NB4 (cell line): ENCODE data around the gene NXN.

Experiments used
- CTCF ChIP-seq: IDR thresholded peaks from one replicate; pipeline ENCODE4 v1.5.1; 2012; ENCODE audit warnings: low read depth, low read length
- MAX ChIP-seq: IDR thresholded peaks from 2 replicates; pipeline ENCODE4 v1.6.1; 2011; ENCODE audit warnings: low read depth, low read length
- POLR2A ChIP-seq: IDR thresholded peaks from 2 replicates; pipeline ENCODE4 v1.6.1; 2011; ENCODE audit warnings: mild to moderate bottlenecking; ENCODE audit not compliant: insufficient read length; ENCODE audit errors: extremely low read depth

GRCh38 chr17:774313-774584, 205.3 kb downstream of the NXN start:
- TF ChIP-seq CTCF = no peak
- no peak for TF ChIP-seq POLR2A
- no peak for TF ChIP-seq MAX
